Frontal cortex (tissue), 4 donors: Measurements from ENCODE around the gene ARRDC1. TPM values are rescaled to one million over a fixed set of nuclear protein-coding genes. Genes with fewer than 3 reads are reported as not detected.

Experiments used
- DNase-seq, 2 donors: peaks; one replicate each; pipeline ENCODE4 v3.0.0; 2012; ENCODE audit warnings: low spot score in 2 of 2
- FAIRE-seq: peaks from 2 replicates; lab custom pipeline; 2012; peaks lifted over from hg19 to GRCh38; lab: Jason Lieb, UNC
- total RNA-seq: library from RNA; depleted of rRNA; stranded (reverse); fragments of >200 nt; gene quantifications from one replicate; pipeline ENCODE4 v1.2.3, GENCODE V29; 2014
- donor health status: control.
- donor health status: control.
- donor health status: control.

The ARRDC1 gene
- total RNA-seq, 1 donor from 2014 or later, result 13.0 TPM

- FAIRE-seq, result no peak
- DNase-seq, result no peak
Measured at GRCh38 chr9:137631345-137632229, 26.1 kb downstream of the ARRDC1 start.

DNA sequence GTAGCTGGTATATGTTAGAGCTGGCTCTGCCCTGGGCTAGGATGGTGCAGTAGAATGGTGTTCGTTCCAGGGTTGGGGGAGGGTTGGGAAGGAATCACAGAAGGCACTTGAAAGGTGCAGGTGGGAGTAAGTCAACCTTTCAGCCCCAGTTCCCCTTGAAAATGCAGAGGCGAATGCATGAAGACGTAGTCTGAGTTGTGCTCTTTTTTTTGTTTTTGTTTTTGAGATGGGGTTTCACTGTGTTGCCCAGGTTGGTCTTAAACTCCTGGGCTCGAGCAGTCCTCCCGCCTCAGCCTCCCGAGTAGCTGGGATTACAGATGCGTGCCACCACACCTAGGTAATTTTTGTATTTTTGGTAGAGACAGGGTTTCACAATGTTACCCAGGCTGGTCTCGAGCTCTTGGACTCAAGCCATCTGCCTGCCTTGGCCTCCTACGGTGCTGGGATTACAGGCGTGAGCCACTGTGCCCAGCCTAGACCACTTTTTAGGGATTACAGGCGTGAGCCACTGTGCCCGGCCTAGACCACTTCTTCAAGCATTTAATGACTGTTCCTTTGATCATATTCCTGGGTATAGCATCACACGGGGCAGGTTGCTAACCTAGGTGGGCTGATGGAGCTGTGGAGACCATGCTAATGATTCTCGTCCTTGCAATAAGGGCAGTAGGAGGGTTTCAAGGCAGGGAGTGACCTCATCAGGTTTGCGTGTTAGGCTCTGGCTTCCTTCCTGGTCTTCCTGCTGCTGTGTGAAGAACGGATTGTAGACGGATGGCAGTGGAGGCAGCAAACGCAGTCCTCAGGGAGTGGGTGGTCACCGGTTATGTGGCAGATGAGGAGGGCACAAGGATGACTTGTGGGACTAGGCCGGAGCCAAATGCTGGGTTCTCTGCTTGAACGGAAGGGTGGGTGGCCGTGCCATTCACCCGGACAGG, 27.0 kb downstream of the ARRDC1 start:
- FAIRE-seq (no peak), DNase-seq (no peak)

DNA sequence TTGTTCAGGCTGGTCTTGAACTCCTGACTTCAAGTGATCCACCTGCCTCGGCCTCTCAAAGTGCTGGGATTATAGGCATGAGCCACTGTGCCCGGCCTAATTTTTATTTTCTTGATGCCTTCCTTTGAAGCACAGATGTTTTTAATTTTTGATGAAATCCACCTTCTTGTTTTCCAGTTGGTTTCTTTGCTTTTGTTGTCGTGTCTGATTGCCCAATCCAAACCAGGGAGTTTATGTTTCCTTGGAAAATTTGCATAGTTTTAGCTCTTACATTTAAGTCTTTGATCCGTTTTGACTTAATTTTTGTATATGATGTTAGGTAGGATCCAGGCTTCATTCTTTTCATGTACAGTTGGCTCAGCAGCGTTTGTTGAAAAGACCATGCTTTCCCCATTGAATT, 28.5 kb downstream of the ARRDC1 start:
- FAIRE-seq (no peak), DNase-seq (no peak)

DNA sequence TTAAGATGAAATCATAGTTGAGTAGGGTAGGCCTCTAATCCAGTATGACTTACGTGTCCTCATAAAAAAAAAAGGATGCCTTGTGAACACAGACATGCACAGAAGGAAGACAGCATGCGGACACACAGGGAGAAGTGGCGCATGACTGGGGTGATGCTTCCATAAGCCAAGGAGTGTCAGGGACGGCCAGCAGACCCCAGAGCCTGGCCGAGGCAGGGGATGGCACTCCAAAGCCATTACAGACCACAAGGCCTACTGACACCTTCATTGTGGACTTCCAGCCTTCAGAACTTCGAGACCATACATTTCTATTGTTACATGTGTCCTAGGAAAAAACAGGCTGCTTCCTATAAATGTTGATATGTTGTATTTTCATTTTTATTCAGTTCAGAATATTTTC, 33.2 kb downstream of the ARRDC1 start:
- no peak for FAIRE-seq
- DNase-seq, result no peak

DNA sequence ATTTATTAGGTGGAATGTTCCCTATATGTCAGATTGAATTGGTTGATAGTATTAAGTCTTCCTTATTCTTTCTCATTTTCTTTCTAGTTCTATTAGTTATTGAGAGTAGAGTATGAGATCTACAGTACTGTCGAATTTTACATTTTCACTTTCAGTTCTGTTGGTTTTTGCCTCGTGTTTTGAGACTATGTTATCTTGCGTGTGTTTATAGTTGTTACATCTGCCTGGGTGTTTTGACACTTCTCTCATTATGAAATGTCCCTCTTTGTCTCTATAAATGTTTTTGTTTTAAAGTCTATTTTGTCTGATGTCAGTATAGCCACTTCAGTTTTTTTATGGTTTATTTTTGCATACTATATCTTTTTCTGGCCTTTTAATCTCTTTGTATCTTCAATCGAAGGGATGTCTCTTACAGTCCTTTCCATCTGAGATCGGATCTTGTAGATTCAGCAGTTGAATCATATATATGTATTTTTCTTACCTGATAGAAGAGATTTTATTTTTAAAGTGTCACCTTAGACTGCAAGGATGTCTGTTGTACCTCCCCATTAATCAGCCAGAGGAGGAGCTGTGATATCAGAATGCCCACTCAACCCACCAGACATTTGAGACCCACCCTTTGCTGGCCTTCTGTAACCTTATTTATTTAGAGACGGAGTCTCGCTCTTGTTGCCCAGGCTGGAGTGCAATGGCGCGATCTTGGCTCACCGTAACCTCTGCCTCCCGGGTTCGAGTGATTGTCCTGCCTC, 34.0 kb downstream of the ARRDC1 start:
- FAIRE-seq (no peak), DNase-seq (no peak)

DNA sequence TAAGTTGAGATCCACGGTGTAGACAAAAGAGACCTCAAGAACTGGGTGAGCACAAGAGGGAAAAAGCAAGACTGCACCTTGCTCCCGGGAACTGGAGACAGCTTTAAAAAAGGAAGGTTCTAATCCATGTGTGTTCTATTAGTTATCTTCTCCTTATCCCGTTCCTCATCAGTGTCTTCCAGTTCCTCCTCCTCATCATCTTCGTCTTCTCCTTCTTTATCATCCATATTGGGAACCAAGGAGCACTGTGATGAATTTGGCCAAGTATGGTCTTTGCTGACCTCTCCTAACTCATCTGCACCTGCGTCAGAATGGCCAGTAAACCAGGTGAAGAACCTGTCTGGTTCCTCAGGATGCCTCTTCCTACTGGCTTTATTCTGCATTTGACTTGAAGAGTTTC, 35.4 kb downstream of the ARRDC1 start:
- FAIRE-seq, result no peak
- no peak for DNase-seq

- FAIRE-seq (no peak), DNase-seq (no peak)
Measured at GRCh38 chr9:137642118-137642601, 36.7 kb downstream of the ARRDC1 start.

DNA sequence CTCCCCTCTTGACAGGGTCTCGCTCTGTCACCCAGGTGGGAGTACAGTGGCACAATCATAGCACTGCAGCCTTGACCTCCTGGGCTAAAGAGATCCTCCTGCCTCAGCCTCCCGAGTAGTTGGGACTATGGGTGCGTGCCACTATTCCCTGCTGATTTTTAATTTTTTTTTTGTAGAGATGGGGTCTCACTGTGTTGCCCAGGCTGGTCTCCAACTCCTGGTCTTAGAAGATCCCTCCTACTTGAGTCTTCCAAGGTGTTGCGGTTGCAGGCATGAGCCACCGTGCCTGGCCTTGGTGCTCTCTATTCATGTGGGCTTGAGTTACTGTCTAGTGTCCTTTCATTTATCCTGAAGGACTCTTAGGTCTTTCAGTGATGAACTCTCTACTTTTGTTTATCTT, 37.4 kb downstream of the ARRDC1 start:
- no peak for FAIRE-seq

DNA sequence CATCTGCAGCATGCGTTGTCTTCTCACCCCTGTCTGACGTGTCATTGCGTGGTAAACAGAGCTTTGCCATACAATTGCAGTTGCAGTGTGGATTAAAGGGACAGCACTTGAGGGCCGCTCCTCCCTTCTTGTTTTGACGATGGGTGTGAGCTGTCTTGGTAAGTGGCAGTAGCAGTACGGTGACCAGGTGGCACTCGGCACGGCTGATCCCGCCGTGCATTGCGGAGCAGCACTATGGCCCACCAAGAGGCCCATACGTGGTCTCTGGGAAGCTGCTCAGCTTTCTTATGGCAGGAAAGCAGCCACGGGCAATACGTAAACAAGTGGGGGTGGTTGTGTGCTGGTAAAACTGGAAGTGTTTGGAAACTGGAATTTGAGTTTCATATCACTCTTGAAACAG, 38.4 kb downstream of the ARRDC1 start:
- FAIRE-seq (no peak), DNase-seq (no peak)

More for the DNA sequence above, 37.4 kb downstream of the ARRDC1 start:
- DNase-seq, result no peak

GRCh38 chr9:137645211-137645610, 39.7 kb downstream of the ARRDC1 start:
- FAIRE-seq, result no peak
- no peak for DNase-seq

- no peak for DNase-seq
- FAIRE-seq, result no peak
Measured at GRCh38 chr9:137646341-137646740, 40.9 kb downstream of the ARRDC1 start.

- DNase-seq, result no peak
- no peak for FAIRE-seq
Measured at GRCh38 chr9:137647096-137647714, 41.7 kb downstream of the ARRDC1 start.

- FAIRE-seq (no peak), DNase-seq (no peak)
Measured at GRCh38 chr9:137648396-137648795, 42.9 kb downstream of the ARRDC1 start.

GRCh38 chr9:137649553-137649952, 44.1 kb downstream of the ARRDC1 start:
- FAIRE-seq, result no peak

GRCh38 chr9:137650259-137650658, 44.8 kb downstream of the ARRDC1 start:
- DNase-seq (no peak), FAIRE-seq (no peak)

More at GRCh38 chr9:137649553-137649952, 44.1 kb downstream of the ARRDC1 start:
- DNase-seq, result no peak

- DNase-seq, result no peak
- no peak for FAIRE-seq
Measured at GRCh38 chr9:137650779-137651178, 45.3 kb downstream of the ARRDC1 start.

GRCh38 chr9:137656416-137656815, 50.9 kb downstream of the ARRDC1 start:
- no peak for DNase-seq
- no peak for FAIRE-seq

DNA sequence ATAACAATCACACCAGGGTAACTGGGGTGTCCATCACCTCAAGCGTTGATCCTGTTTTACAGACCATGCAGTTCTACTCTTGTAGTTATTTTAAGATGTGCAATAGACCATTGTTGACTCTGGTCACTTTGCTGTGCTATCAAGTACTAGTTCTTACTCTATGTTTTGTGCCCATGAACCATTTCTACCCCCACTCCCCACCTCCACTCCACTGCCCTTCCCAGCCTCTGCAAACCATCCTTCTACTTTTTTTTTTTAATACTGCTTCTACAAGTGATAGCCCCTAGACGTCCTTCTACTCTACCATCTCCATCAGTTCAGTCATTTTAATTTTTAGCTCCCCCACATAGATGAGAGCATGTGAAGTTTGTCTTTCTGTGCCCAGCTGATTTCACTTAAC, 52.1 kb downstream of the ARRDC1 start:
- FAIRE-seq (no peak), DNase-seq (no peak)

DNA sequence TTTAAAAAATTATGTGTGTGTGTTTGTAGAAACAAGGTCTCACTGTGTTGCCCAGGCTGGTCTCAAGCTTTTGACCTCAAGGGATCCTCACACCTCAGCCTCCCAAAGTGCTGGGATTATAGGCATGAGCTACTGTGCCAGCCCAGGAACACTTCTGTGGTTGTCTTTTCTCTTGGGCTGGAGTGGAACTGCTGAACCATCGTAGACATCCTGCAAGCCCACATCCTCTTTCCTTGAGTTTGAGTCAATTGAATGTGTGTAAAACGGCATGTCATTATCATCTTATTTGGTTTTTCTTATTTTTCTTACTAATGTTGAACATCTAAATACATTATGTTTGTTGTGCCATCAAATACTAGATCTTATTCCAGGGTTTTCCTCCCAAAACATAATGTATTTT, 53.3 kb downstream of the ARRDC1 start:
- DNase-seq (no peak), FAIRE-seq (no peak)
